ENCODE measurements around the gene PPP1R3E. TPM values are rescaled to one million over a fixed set of nuclear protein-coding genes. Genes with fewer than 3 reads are reported as not detected.
A peak's percentile ranks its signal among the peaks of the same experiment; 100 is the strongest.

Gene PPP1R3E
- total and polyA plus RNA-seq, 2 of the 13 experiments (the other 11 are each of a cell fraction or from before 2014, with no cell fraction given): 16.5 to 26.5 TPM

GRCh38 chr14:23302290-23303225 is at the start of gene PPP1R3E (continued):
- TF ChIP-seq ZNF281 (CRISPR knock-in tag; IDR thresholded peaks at IDR 0.05; ENCODE audit: borderline replicate concordance) (no peak; the same call in none of the 2 replicates), ONECUT2 (CRISPR knock-in tag; IDR thresholded peaks at IDR 0.05) (no peak), ZNF143 (CRISPR knock-in tag; IDR thresholded peaks at IDR 0.05) (peak; percentile 38; the same call in 1 of the 2 replicates), ZBTB21 (CRISPR knock-in tag; IDR thresholded peaks at IDR 0.05) (peak; percentile 37; the same call in 1 of the 2 replicates), ELF4 (CRISPR knock-in tag; IDR thresholded peaks at IDR 0.05; ENCODE audit: borderline replicate concordance) (peak; percentile 88), BATF2 (CRISPR knock-in tag; IDR thresholded peaks at IDR 0.05) (no peak), ZSCAN20 (CRISPR knock-in tag; IDR thresholded peaks at IDR 0.05; ENCODE audit: borderline replicate concordance) (peak; percentile 98; the same call in 1 of the 2 replicates), JUNB (CRISPR knock-in tag; IDR thresholded peaks at IDR 0.05; ENCODE audit: borderline replicate concordance) (no peak), ZNF317 (CRISPR knock-in tag; IDR thresholded peaks at IDR 0.05) (peak; percentile 83; the same call in 1 of the 2 replicates), KIAA2018 (CRISPR knock-in tag; IDR thresholded peaks at IDR 0.05; ENCODE audit: borderline replicate concordance) (peak; percentile 94), PRDM4 (CRISPR knock-in tag; IDR thresholded peaks at IDR 0.05; ENCODE audit: borderline replicate concordance) (0 out of 2 replicates have a peak, but pooled peaks have one; percentile 15), SALL2 (CRISPR knock-in tag; IDR thresholded peaks at IDR 0.05) (no peak)
